CD4-positive, alpha-beta memory T cell (primary cell): Measurements from ENCODE around the gene ITM2B. TPM values are rescaled to one million over a fixed set of nuclear protein-coding genes. Genes with fewer than 3 reads are reported as not detected.

Experiments used
- CTCF ChIA-PET: fragments of 350-600 bp; sonication (Branson Sonifier 250); formaldehyde crosslinking; loops from one replicate; lab custom pipeline; 2021; ENCODE audit warnings: inconsistent platforms; ENCODE audit not compliant: partially characterized antibody; lab: Charles Lee
- POLR2A ChIA-PET: fragments of 350-600 bp; sonication (Branson Sonifier 250); formaldehyde crosslinking; loops from one replicate; lab custom pipeline; 2021; ENCODE audit not compliant: partially characterized antibody; lab: Charles Lee
- DNase-seq, 5 donors: peaks; one replicate each; pipeline versions ENCODE4 v3.0.0 to v3.0.0-alpha.2; 2020 to 2022; ENCODE audit warnings: mixed read lengths in 1 of 5
- H3K27ac ChIP-seq: one replicate; pipeline ENCODE4 v1.7.0; 2013; ENCODE audit warnings: low read depth, low read length
- H3K27me3 ChIP-seq: 2 replicates; pipeline ENCODE4 v1.7.0; 2013; ENCODE audit warnings: mild to moderate bottlenecking, low read length, moderate library complexity; ENCODE audit not compliant: insufficient read depth
- H3K36me3 ChIP-seq: 2 replicates; pipeline ENCODE4 v1.7.0; 2013; ENCODE audit warnings: mild to moderate bottlenecking, low read length, moderate library complexity; ENCODE audit not compliant: insufficient read depth
- H3K4me1 ChIP-seq: 2 replicates; pipeline ENCODE4 v1.7.0; 2013; ENCODE audit warnings: mild to moderate bottlenecking, low read length, moderate library complexity; ENCODE audit not compliant: insufficient read depth
- H3K4me3 ChIP-seq, 2 donors: one replicate each; pipeline ENCODE4 v1.7.0; 2013; ENCODE audit warnings: low read length in 2 of 2, mild to moderate bottlenecking in 1 of 2
- H3K9me3 ChIP-seq, 2 donors: one replicate each; pipeline ENCODE4 v1.7.0; 2013; ENCODE audit warnings: low read length in 2 of 2, control low read depth in 1 of 2; ENCODE audit not compliant: control insufficient read depth in 1 of 2
- H3K27ac Mint-ChIP-seq, 7 donors: one replicate each; pipeline ENCODE4 v1.8.0; 2020 to 2021; ENCODE audit warnings: mixed read lengths in 7 of 7, mild to moderate bottlenecking in 6 of 7, inconsistent platforms in 3 of 7, moderate library complexity in 3 of 7
- H3K27me3 Mint-ChIP-seq, 2 donors: one replicate each; pipeline ENCODE4 v1.8.0; 2020 to 2021; ENCODE audit warnings: mixed read lengths in 2 of 2
- H3K36me3 Mint-ChIP-seq, 2 donors: one replicate each; pipeline ENCODE4 v1.8.0; 2020 to 2021; ENCODE audit warnings: mixed read lengths in 2 of 2, inconsistent platforms in 1 of 2, mild to moderate bottlenecking in 1 of 2
- H3K4me1 Mint-ChIP-seq, 4 donors: one replicate each; pipeline ENCODE4 v1.8.0; 2020 to 2021; ENCODE audit warnings: mixed read lengths in 4 of 4, mild to moderate bottlenecking in 1 of 4
- H3K4me3 Mint-ChIP-seq, 8 donors: one replicate each; pipeline ENCODE4 v1.8.0; 2020 to 2021; ENCODE audit warnings: mixed read lengths in 8 of 8, mild to moderate bottlenecking in 7 of 8, moderate library complexity in 6 of 8, inconsistent platforms in 3 of 8
- H3K9me3 Mint-ChIP-seq, 8 donors: one replicate each; pipeline ENCODE4 v1.8.0; 2020 to 2021; ENCODE audit warnings: mixed read lengths in 8 of 8, mild to moderate bottlenecking in 5 of 8, inconsistent platforms in 3 of 8, moderate library complexity in 1 of 8
- intact Hi-C: fragments of 100-400 bp; cut with micrococcal nuclease; formaldehyde crosslinking; loops from one replicate; pipeline ENCODE4 v1.15.1; 2023
- polyA plus RNA-seq, 2 donors: library from polyadenylated mRNA; unstranded; fragments of 300-500 nt; fragmentation: Illumina TruSeq; gene quantifications; one replicate each; pipeline ENCODE4 v1.2.3, GENCODE V29; 2021
- total RNA-seq, 2 experiments: library from RNA; stranded (reverse); gene quantifications; one replicate each; pipeline ENCODE4 v1.2.3, GENCODE V29; 2021

Gene ITM2B
- total and polyA plus RNA-seq, 4 experiments from 2014 or later, result 653 to 1,558 (median 1,062) TPM

GRCh38 chr13:48263196-48263595 lies 30.2 kb downstream of the ITM2B start:
- Mint-ChIP-seq H3K27me3 (no peaks in the 10 kb centered on the region), H3K36me3 (peaks cover 71 to 77% of the 10 kb centered on the region in 2 donors), H3K4me1 (peaks cover 36 to 74% (median 52%) of the 10 kb centered on the region in 4 donors), H3K27ac (peak overlapping the region in 4 of 7 donors; percentile 4 to 86 (median 52)), H3K9me3 (no peaks in the 10 kb centered on the region), H3K4me3 (no peak overlapping the region)
- Histone ChIP-seq H3K4me1 (peaks cover 33% of the 10 kb centered on the region), H3K9me3 (no peaks in the 10 kb centered on the region), H3K27me3 (no peaks in the 10 kb centered on the region), H3K4me3 (no peak overlapping the region), H3K27ac (no peak overlapping the region), H3K36me3 (peaks cover 33% of the 10 kb centered on the region)
- no peak for DNase-seq
- POLR2A ChIA-PET, result interaction anchor here (0.6 to 1.7 kb wide), 5 partner anchors 9 to 136 kb away, joined by 3 to 5 read pairs (median 3); no protein-coding TSS in a partner anchor
- intact Hi-C loops, result no loop called here
- CTCF ChIA-PET, result interaction anchor here (1.4 to 1.8 kb wide), 2 partner anchors 13 to 136 kb away, joined by 3 to 8 read pairs; no protein-coding TSS in a partner anchor

GRCh38 chr13:48264058-48264457 lies 31.1 kb downstream of the ITM2B start:
- no peaks in the 10 kb centered on the region for H3K27me3 Mint-ChIP-seq
- Histone ChIP-seq H3K27ac (no peak overlapping the region), H3K4me1 (peaks cover 33% of the 10 kb centered on the region), H3K27me3 (no peaks in the 10 kb centered on the region), H3K4me3 (no peak overlapping the region), H3K9me3 (no peaks in the 10 kb centered on the region), H3K36me3 (peaks cover 26% of the 10 kb centered on the region)
- H3K36me3 Mint-ChIP-seq, result peaks cover 68 to 72% of the 10 kb centered on the region in 2 donors
- ChIA-PET POLR2A (interaction anchor here (0.8 to 1.7 kb wide), 4 partner anchors 8 to 137 kb away, joined by 3 to 5 read pairs (median 3); no protein-coding TSS in a partner anchor), CTCF (interaction anchor here (1.3 to 1.8 kb wide), 3 partner anchors 13 to 170 kb away, joined by 3 to 8 read pairs (median 3); partner anchors contain the start of gene MED4)
- H3K9me3 Mint-ChIP-seq, result no peaks in the 10 kb centered on the region
- peaks cover 38 to 69% (median 51%) of the 10 kb centered on the region in 4 donors for H3K4me1 Mint-ChIP-seq
- H3K4me3 Mint-ChIP-seq, result peak overlapping the region in 2 of 8 donors; percentile 4 to 11
- intact Hi-C loops, result no loop called here
- H3K27ac Mint-ChIP-seq, result peak overlapping the region in 6 of 7 donors; percentile 19 to 87 (median 45)
- DNase-seq, result no peak

GRCh38 chr13:48265217-48265815 lies 32.3 kb downstream of the ITM2B start:
- peaks cover 38 to 62% (median 45%) of the 10 kb centered on the region in 4 donors for H3K4me1 Mint-ChIP-seq
- H3K27ac ChIP-seq, result no peak overlapping the region
- intact Hi-C loops, result loop anchor here (5.0 kb wide), 1 partner anchor 37 kb away; the partner anchor contains the start of gene RB1

GRCh38 chr13:48266150-48266549 lies 33.1 kb downstream of the ITM2B start:
- POLR2A ChIA-PET, result interaction anchor here (0.7 to 1.7 kb wide), 4 partner anchors 9 to 172 kb away, joined by 3 to 6 read pairs (median 4); partner anchors contain the start of gene ITM2B
- intact Hi-C loops, result loop anchor here (5.0 kb wide), 1 partner anchor 36 kb away; the partner anchor contains the start of gene RB1
- Mint-ChIP-seq H3K27me3 (no peaks in the 10 kb centered on the region), H3K4me3 (peak overlapping the region in 1 of 8 donors; percentile 22), H3K36me3 (peaks cover 61 to 64% of the 10 kb centered on the region in 2 donors), H3K9me3 (no peaks in the 10 kb centered on the region), H3K4me1 (peaks cover 34 to 56% (median 41%) of the 10 kb centered on the region in 4 donors), H3K27ac (peak overlapping the region; percentile 20 to 84 (median 75))
- DNase-seq, result no peak
- CTCF ChIA-PET, result interaction anchor here (1.6 to 2.0 kb wide), 3 partner anchors 31 to 139 kb away, joined by 4 to 8 read pairs (median 6); no protein-coding TSS in a partner anchor
- Histone ChIP-seq H3K9me3 (no peaks in the 10 kb centered on the region), H3K27me3 (no peaks in the 10 kb centered on the region), H3K36me3 (peaks cover 15% of the 10 kb centered on the region), H3K27ac (no peak overlapping the region), H3K4me1 (peaks cover 33% of the 10 kb centered on the region), H3K4me3 (no peak overlapping the region)

More at GRCh38 chr13:48265217-48265815, 32.3 kb downstream of the ITM2B start:
- Mint-ChIP-seq H3K4me3 (peak overlapping the region in 5 of 8 donors; percentile 11 to 61 (median 47)), H3K36me3 (peaks cover 68 to 71% of the 10 kb centered on the region in 2 donors), H3K9me3 (no peaks in the 10 kb centered on the region), H3K27ac (peak overlapping the region; percentile 25 to 89 (median 81)), H3K27me3 (no peaks in the 10 kb centered on the region)
- Histone ChIP-seq H3K9me3 (no peaks in the 10 kb centered on the region), H3K4me3 (no peak overlapping the region), H3K4me1 (peaks cover 33% of the 10 kb centered on the region), H3K36me3 (peaks cover 19% of the 10 kb centered on the region), H3K27me3 (no peaks in the 10 kb centered on the region)
- DNase-seq, result peak in 1 of 5 donors; percentile 6
- ChIA-PET POLR2A (interaction anchor here (0.9 to 1.7 kb wide), 6 partner anchors 8 to 139 kb away, joined by 3 to 6 read pairs (median 4); partner anchors contain the start of gene ITM2B), CTCF (interaction anchor here (1.3 to 1.8 kb wide), 3 partner anchors 30 to 171 kb away, joined by 3 to 8 read pairs (median 6); partner anchors contain the start of gene MED4)

- Mint-ChIP-seq H3K27ac (peak overlapping the region in 6 of 7 donors; percentile 2 to 79 (median 29)), H3K4me3 (no peak overlapping the region), H3K27me3 (no peaks in the 10 kb centered on the region), H3K4me1 (peaks cover 33 to 56% (median 41%) of the 10 kb centered on the region in 4 donors), H3K36me3 (peaks cover 58 to 63% of the 10 kb centered on the region in 2 donors), H3K9me3 (no peaks in the 10 kb centered on the region)
- intact Hi-C loops, result loop anchor here (5.0 kb wide), 1 partner anchor 35 kb away; the partner anchor contains the start of gene RB1
- Histone ChIP-seq H3K27me3 (no peaks in the 10 kb centered on the region), H3K27ac (no peak overlapping the region), H3K9me3 (no peaks in the 10 kb centered on the region), H3K36me3 (peaks cover 15% of the 10 kb centered on the region), H3K4me1 (peaks cover 33% of the 10 kb centered on the region), H3K4me3 (no peak overlapping the region)
- ChIA-PET CTCF (interaction anchor here (2.0 kb wide), 1 partner anchor 139 kb away, joined by 4 read pairs; no protein-coding TSS in a partner anchor), POLR2A (interaction anchor here (0.7 to 1.7 kb wide), 4 partner anchors 10 to 172 kb away, joined by 3 to 6 read pairs (median 4); no protein-coding TSS in a partner anchor)
- no peak for DNase-seq
Measured at GRCh38 chr13:48266701-48267639, 34.0 kb downstream of the ITM2B start.

- Histone ChIP-seq H3K27me3 (no peaks in the 10 kb centered on the region), H3K4me1 (peaks cover 27% of the 10 kb centered on the region), H3K9me3 (no peaks in the 10 kb centered on the region), H3K4me3 (no peak overlapping the region), H3K36me3 (peaks cover 4% of the 10 kb centered on the region), H3K27ac (no peak overlapping the region)
- H3K27ac Mint-ChIP-seq, result no peak overlapping the region
- H3K9me3 Mint-ChIP-seq, result no peaks in the 10 kb centered on the region
- intact Hi-C loops, result loop anchor here (5.0 kb wide), 1 partner anchor 34 kb away; the partner anchor contains the start of gene RB1
- H3K36me3 Mint-ChIP-seq, result peaks cover 48 to 52% of the 10 kb centered on the region in 2 donors
- H3K4me1 Mint-ChIP-seq, result peaks cover 29 to 48% (median 33%) of the 10 kb centered on the region in 4 donors
- H3K27me3 Mint-ChIP-seq, result no peaks in the 10 kb centered on the region
- POLR2A ChIA-PET, result interaction anchor here (1.3 kb wide), 1 partner anchor 148 kb away, joined by 3 read pairs; no protein-coding TSS in a partner anchor
- no peak overlapping the region for H3K4me3 Mint-ChIP-seq
- DNase-seq, result no peak
- CTCF ChIA-PET, result interaction anchor here (2.0 kb wide), 1 partner anchor 140 kb away, joined by 4 read pairs; no protein-coding TSS in a partner anchor
Measured at GRCh38 chr13:48268019-48268418, 35.0 kb downstream of the ITM2B start.
